ENCODE data around the gene ACVR1. TPM values are rescaled to one million over a fixed set of nuclear protein-coding genes. Genes with fewer than 3 reads are reported as not detected.
A peak's percentile ranks its signal among the peaks of the same experiment; 100 is the strongest.
"Not testable (repeated sequence)": the region's sequence is repeated elsewhere in the genome, so short reads cannot be mapped to it uniquely, and the experiment has no call there.

Gene ACVR1
- total RNA-seq, 2 donors from 2014 or later = 22.7 to 27.5 TPM

DNA sequence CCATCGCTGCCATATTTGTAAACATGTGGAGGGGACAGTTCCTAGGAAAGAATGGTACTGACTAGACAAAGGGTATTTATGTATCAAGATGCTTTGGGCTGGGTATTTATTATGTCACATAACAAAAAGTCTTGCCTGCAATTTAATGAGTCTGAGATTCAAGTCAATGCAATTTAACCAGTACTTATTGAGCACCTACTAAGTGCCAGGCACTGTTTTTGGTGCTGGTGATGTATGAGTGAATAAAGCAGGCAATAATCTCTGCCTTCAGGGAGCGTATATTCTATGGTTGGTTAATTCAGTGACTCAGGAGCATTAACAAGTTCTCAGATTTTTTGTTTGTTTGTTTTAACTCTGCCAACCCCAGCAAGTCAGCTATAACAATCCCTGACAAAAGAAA, 24.6 kb upstream of the ACVR1 start:
- Mint-ChIP-seq H3K4me1 (peaks cover 45% of the 10 kb centered on the region), H3K36me3 (ENCODE audit: low read depth) (peaks cover 11% of the 10 kb centered on the region), H3K27ac (peak overlapping the region; percentile 98), H3K9me3 (no peaks in the 10 kb centered on the region), H3K27me3 (no peaks in the 10 kb centered on the region), H3K4me3 (peak overlapping the region; percentile 82)
- ATAC-seq (replicated peaks) = no peak

DNA sequence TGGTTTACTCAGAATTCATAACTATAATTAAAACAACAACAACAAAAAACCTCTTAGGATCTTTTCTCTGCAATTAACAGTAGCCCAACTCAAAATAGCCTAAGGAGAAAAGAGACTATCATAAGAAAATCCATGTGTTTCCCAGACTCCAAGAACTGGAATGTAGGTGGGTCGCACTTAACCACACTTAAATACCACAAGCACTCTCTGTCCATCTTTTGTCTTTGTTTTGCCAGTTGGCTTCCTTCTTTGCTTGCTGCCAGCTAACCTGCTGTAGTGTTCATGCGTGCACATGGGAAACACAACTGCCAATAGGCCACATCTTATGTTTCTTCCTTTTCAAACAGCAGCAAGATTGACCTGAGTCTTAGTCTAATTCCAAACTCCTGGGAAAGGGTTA, 24.1 kb upstream of the ACVR1 start:
- Mint-ChIP-seq H3K4me1 (peaks cover 49% of the 10 kb centered on the region), H3K27me3 (no peaks in the 10 kb centered on the region), H3K9me3 (no peaks in the 10 kb centered on the region), H3K27ac (peak overlapping the region; percentile 98), H3K4me3 (peak overlapping the region; percentile 82), H3K36me3 (ENCODE audit: low read depth) (peaks cover 11% of the 10 kb centered on the region)
- no peak for ATAC-seq (replicated peaks)

DNA sequence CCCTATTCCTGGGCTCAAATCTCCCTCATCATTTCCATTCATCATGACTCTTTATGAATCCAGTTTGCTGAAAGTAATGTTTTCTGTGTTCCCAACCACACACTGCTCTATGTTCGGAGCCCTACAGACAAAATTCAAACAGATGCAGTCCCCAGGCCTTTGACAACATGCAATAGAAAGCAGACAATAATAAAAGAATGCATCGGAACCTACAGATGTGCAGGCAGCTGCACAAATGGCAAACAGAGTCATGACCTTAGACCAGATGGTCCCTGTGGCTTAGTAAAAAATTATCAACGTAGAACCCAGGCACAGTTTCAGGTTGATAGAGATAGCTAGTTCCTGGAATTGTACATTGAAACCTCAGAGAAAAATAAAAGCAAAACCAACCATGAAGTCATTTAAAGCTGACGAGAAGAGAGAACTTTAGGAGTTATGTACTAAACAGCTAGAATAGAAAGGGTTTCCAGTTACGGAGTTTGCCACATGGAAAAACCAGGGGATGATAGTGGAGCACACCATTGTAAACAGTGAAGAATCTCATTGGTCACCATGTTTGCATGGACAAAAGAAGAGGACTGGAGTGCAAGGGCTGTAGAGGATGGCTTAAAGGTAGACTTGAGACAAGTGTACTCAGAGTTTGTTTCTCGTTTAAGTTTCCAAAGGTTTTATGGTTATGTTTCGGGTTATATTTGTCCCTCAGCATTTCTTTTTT, 23.2 kb upstream of the ACVR1 start:
- peaks cover 11% of the 10 kb centered on the region for H3K36me3 Mint-ChIP-seq (ENCODE audit: low read depth)
- peak; percentile 60 for ATAC-seq (replicated peaks)
- peak overlapping the region; percentile 82 for H3K4me3 Mint-ChIP-seq
- peaks cover 54% of the 10 kb centered on the region for H3K4me1 Mint-ChIP-seq
- peak overlapping the region; percentile 98 for H3K27ac Mint-ChIP-seq
- H3K9me3 Mint-ChIP-seq = no peaks in the 10 kb centered on the region
- H3K27me3 Mint-ChIP-seq = no peaks in the 10 kb centered on the region

DNA sequence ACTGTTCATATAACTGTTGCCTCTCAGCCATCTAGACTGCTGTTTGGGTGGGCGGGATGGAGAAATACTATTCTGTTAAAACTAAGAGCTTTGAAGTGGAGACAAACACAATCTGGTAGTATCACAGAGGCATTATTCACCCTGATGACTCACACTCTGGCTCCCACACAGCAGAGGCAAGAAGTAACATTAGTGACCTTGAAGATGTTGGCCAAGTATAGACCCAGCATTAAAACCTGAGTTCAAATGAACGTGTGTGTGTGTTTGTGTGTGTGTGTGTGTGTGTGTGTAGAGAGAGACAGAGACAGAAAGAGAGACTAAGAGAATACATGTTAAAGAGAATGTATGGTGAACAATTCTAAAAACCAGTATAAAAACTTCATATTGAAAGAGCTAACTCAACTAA, 22.5 kb upstream of the ACVR1 start:
- Mint-ChIP-seq H3K36me3 (ENCODE audit: low read depth) (peaks cover 11% of the 10 kb centered on the region), H3K27me3 (no peaks in the 10 kb centered on the region), H3K4me1 (peaks cover 57% of the 10 kb centered on the region), H3K4me3 (peak overlapping the region; percentile 82), H3K27ac (peak overlapping the region; percentile 98), H3K9me3 (no peaks in the 10 kb centered on the region)
- peak; percentile 81 for ATAC-seq (replicated peaks)

DNA sequence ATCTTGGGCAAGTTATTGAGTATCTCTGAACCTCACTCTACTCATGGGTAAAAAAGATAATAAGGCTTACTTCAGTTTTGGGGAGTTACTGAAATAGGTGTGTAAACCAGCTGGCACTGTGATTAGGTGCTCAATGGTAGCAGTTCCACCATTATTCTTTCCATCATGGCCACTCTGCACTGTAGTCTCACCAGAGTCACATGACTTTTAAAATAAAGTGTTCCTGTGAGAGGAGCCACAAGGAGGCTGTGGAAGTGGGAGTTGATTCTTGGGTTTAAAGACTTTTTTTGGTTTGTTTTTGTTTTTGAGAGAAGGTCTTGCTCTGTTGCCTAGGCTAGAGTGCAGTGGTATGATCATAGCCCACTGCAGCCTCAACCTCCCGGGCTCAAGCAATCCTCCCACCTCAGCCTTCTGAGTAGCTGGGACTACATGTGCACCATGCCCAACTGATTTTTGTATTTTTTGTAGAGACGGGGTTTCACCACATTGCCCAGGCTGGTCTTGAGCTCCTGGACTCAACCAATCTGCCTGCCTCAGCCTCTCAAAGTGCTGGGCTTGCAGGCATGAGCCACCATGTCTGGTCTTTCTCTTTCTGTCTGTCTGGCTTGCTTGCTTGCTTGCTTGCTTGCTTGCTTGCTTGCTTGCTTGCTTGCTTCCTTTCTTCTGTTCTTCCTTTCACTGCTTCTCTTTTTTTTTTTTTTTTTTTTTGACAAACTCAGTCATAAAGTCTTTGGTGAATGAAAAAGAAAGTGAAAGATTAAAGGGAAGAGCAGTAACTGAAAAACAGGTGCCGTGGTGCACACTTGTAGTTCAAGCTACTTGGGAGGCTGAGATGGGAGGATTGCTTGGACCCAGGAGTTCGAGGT, 21.2 kb upstream of the ACVR1 start:
- Mint-ChIP-seq H3K27me3 (no peaks in the 10 kb centered on the region), H3K4me1 (peaks cover 61% of the 10 kb centered on the region), H3K9me3 (no peaks in the 10 kb centered on the region), H3K4me3 (peak overlapping the region; percentile 82), H3K27ac (peak overlapping the region; percentile 98), H3K36me3 (ENCODE audit: low read depth) (peaks cover 11% of the 10 kb centered on the region)
- peak; percentile 34 for ATAC-seq (replicated peaks)

DNA sequence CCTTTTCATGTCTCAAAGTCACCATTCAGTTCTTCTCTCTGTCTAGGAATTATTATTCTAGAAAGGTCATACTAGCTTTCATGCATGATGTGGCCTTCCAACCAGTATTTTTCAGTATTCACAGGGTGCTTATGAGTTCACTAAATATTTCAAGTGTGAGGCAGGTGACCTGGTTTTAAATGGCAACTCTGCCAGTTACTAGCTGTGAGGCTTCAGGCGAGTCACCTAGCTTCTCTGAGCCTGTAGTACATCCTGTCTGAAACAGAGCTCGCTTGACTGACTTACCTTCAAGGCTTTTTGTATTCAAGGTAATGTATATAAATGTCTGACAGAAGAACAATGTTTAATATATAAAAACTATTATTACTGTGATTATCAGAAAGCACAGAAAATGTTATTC, 19.4 kb upstream of the ACVR1 start:
- no peaks in the 10 kb centered on the region for H3K27me3 Mint-ChIP-seq
- H3K36me3 Mint-ChIP-seq (ENCODE audit: low read depth) = peaks cover 11% of the 10 kb centered on the region
- H3K4me3 Mint-ChIP-seq = peak overlapping the region; percentile 63
- ATAC-seq (replicated peaks) = peak; percentile 23
- H3K4me1 Mint-ChIP-seq = peaks cover 66% of the 10 kb centered on the region
- H3K27ac Mint-ChIP-seq = peak overlapping the region; percentile 74
- no peaks in the 10 kb centered on the region for H3K9me3 Mint-ChIP-seq

DNA sequence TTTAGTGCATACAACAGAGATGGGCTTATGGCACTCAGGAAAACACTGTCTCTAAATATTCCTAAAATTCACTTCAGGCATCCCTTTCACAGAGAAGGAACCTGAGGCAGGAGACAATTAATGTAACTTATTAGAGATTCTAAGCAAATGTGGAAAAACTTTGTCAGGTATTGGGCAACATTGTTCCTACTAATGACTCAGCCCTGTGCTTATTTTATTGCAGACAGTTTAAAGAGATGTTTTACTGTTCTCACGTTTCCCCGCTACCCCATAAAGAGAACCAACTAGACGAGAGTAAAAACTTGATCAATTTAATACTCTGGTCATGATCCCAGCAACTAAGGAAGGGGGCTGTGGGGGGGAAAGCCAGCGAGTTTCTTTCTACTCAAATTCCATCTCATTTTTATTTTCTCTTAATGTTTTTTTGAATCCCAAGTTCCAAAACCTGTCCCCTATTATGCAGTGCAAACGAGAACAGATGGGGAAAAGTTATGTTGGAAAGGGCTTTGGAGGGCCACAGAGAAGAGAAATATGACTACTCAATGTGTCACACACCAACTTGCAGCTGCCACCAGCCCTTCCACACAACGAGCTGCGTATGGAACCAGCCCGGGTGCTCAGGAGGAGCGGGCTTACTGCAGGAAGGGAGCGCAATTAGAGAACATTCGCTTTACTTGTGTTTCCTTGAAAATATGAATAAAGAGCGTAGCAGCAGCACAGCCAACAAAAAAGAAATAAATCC, 18.7 kb upstream of the ACVR1 start:
- H3K36me3 Mint-ChIP-seq (ENCODE audit: low read depth) = peaks cover 11% of the 10 kb centered on the region
- no peaks in the 10 kb centered on the region for H3K27me3 Mint-ChIP-seq
- ATAC-seq (replicated peaks) = no peak
- H3K4me1 Mint-ChIP-seq = peaks cover 61% of the 10 kb centered on the region
- no peaks in the 10 kb centered on the region for H3K9me3 Mint-ChIP-seq
- peak overlapping the region; percentile 74 for H3K27ac Mint-ChIP-seq
- peak overlapping the region; percentile 63 for H3K4me3 Mint-ChIP-seq

DNA sequence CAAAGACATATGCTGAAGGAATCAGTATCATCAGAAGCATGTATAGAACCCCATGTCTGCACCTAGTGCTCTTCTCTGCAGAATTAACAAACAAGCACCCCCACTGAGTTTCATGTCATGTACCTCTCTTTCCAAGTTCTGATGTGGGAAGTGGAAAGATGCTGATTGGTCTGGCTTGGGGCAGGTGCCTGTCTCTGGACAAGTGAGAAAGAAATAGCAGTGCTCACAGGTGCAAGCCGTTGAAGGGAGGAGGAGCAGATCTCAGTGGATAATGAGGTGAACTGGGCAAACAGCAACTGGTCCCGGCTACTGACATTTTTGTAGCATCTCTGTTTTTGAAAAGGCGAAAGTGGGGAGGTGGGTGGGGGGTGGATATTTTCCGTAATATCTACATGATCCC, 17.5 kb upstream of the ACVR1 start:
- Mint-ChIP-seq H3K4me3 (peak overlapping the region; percentile 43), H3K27me3 (no peaks in the 10 kb centered on the region), H3K36me3 (ENCODE audit: low read depth) (peaks cover 8% of the 10 kb centered on the region), H3K4me1 (peaks cover 55% of the 10 kb centered on the region), H3K27ac (peak overlapping the region; percentile 61), H3K9me3 (no peaks in the 10 kb centered on the region)
- no peak for ATAC-seq (replicated peaks)

DNA sequence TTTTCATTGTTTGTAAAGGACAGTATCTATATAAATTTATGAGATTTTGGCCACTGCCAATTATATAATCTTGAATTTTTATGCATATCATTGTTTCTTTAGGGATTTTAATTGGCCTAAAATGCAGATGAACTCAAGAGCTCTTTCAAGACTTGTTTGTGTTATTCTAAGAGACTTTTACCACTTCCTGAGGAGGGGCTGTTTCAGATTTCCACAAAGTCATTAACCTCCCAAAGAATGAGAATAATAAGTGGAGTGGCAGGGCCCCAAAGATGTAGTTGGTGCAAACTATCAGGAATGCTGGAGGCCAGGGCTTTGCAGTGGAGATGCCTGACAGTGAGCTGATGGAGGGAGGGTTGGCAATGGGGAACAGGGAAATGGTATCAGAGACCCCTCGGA, 15.5 kb upstream of the ACVR1 start:
- Mint-ChIP-seq H3K27ac (peak overlapping the region; percentile 90), H3K4me3 (peak overlapping the region; percentile 65), H3K9me3 (no peaks in the 10 kb centered on the region), H3K36me3 (ENCODE audit: low read depth) (no peaks in the 10 kb centered on the region), H3K27me3 (no peaks in the 10 kb centered on the region), H3K4me1 (peaks cover 47% of the 10 kb centered on the region)
- no peak for ATAC-seq (replicated peaks)

DNA sequence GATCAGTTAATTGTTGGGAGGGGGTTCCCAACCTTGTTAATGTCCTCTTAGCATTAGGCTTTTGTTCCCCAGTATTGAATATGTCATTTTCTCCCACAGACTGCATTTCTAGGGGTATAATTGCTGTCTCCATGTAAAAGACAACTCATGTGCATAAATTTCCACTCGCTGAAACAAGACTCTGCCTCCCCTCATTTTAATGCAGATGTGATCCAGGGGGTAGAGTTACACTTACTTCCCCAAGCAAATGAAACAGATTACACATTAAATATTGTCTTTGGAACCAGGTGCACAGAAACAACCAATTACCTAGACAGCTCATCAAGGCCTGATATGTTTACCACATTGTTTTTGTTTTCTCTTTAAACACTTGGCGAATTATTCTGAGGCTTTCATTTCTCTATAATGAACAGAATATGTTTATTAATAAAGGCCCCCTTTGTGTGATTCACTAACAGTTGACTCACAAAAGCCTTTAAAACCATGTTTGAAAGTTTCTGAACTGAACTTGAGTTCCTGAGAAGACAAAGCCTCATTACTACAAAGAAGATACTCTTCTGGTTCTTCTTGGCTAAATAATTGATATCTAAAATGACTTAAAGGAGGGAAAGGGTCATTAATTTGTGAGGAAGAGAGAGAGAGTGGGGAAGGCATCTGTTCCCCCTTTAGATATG, 15.0 kb upstream of the ACVR1 start:
- no peaks in the 10 kb centered on the region for H3K27me3 Mint-ChIP-seq
- peak overlapping the region; percentile 65 for H3K4me3 Mint-ChIP-seq
- ATAC-seq (replicated peaks) = no peak
- H3K36me3 Mint-ChIP-seq (ENCODE audit: low read depth) = no peaks in the 10 kb centered on the region
- peaks cover 42% of the 10 kb centered on the region for H3K4me1 Mint-ChIP-seq
- no peaks in the 10 kb centered on the region for H3K9me3 Mint-ChIP-seq
- peak overlapping the region; percentile 90 for H3K27ac Mint-ChIP-seq

DNA sequence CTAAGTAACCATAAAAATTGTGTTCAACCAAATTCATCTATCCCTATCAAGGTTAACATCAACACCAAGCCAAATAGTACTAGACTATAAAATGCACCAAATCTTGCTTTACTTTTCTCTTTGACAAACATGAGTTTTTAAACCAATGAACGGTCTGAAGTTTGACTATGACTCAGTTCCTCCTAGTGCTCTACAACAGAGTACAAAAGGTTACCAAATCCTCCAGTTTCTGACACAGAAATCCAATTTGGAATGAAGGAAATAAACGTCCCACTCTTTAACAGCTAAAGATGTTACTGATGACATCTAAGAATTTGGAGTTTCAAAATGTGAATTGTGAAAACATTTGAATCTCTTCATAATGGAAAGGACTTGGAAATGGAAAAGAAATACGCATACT, 11.8 kb upstream of the ACVR1 start:
- no peaks in the 10 kb centered on the region for H3K27me3 Mint-ChIP-seq
- ATAC-seq (replicated peaks) = no peak
- no peaks in the 10 kb centered on the region for H3K36me3 Mint-ChIP-seq (ENCODE audit: low read depth)
- no peak overlapping the region for H3K27ac Mint-ChIP-seq
- H3K4me1 Mint-ChIP-seq = peaks cover 25% of the 10 kb centered on the region
- no peak overlapping the region for H3K4me3 Mint-ChIP-seq
- H3K9me3 Mint-ChIP-seq = no peaks in the 10 kb centered on the region

DNA sequence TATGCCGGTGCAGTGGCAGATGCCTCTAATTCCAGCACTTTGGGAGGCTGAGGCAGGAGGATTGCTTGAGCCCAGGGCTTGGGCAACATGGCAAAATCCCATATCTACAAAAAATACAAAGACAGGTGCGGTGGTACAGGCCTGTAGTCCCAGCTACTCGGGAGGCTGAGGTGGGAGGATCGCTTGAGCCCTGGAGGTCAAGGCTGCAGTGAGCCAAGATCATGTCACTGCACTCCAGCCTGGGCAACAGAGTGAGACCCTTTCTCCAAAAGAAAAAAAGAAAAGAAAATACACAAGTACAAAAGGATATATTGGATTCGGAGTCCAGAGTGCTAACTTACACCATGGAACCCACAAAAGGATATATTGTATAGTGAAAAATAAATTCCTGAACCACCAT, 8.4 kb upstream of the ACVR1 start:
- H3K4me1 Mint-ChIP-seq; H3K4me3 Mint-ChIP-seq; ATAC-seq (replicated peaks); H3K27me3 Mint-ChIP-seq; H3K36me3 Mint-ChIP-seq (ENCODE audit: low read depth); H3K9me3 Mint-ChIP-seq: not testable (repeated sequence)
- H3K27ac Mint-ChIP-seq = peak overlapping the region; percentile 59

DNA sequence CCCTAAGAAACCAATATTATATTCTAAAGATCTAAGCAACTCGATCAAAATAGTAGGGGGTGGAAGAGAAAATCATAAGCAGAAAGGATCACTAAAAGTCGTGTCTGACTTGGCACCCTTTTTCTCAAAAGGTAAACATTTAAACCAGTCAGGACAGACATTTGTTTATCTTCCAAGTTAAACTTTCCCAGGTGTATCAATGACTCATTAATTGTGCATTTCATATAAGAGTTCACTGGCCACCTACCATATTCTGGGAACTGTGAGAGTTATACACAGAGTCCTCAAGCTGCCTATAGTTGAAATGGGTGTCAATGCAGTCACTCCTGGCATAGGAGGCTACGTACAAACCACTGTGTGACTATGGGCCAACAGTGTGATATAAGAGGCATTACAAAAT, 4.8 kb upstream of the ACVR1 start:
- H3K9me3 Mint-ChIP-seq = no peaks in the 10 kb centered on the region
- H3K36me3 Mint-ChIP-seq (ENCODE audit: low read depth) = no peaks in the 10 kb centered on the region
- no peak overlapping the region for H3K27ac Mint-ChIP-seq
- no peaks in the 10 kb centered on the region for H3K27me3 Mint-ChIP-seq
- no peak for ATAC-seq (replicated peaks)
- H3K4me1 Mint-ChIP-seq = peaks cover 14% of the 10 kb centered on the region
- no peak overlapping the region for H3K4me3 Mint-ChIP-seq

DNA sequence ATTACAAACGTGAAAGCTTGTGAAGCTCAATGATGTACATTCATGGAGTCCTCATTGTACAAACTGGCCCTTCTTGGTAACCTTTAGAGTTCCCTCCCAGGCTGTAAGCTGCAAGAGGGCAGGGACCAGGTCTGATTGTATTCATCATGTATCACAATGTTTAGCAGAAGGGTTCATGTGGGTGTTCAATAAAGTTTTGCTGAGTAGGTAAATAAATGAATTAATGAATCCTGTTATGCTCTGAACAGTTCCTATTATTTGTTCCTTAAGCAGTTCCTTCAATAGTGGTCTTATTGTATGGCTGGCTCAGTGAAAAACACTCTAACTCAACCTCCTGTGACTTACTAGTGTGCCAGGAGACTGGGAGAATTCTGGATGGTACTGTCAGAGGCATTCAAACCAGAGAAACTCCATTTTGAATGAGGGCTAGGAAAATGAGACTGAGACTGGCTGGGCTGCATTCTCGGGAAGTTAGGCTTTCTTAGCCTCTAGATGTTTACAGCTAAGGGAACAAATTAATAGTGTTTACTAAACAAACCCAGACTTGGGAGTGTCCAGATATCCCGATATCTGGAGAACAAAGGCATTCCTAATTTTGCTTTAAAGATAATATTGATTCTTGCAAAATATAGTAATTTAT, 1.8 kb upstream of the ACVR1 start:
- H3K27me3 Mint-ChIP-seq = no peaks in the 10 kb centered on the region
- H3K4me1 Mint-ChIP-seq = peaks cover 32% of the 10 kb centered on the region
- H3K36me3 Mint-ChIP-seq (ENCODE audit: low read depth) = peaks cover 10% of the 10 kb centered on the region
- H3K4me3 Mint-ChIP-seq = peak overlapping the region; percentile 86
- no peaks in the 10 kb centered on the region for H3K9me3 Mint-ChIP-seq
- ATAC-seq (replicated peaks) = no peak
- no peak overlapping the region for H3K27ac Mint-ChIP-seq

All from activated T-helper 17 cell treated with anti-CD3 and anti-CD28 coated beads, Interleukin-2, amount 50 U/mL, for 72 hours (primary cell).